Measurements from ENCODE around the gene L1TD1.
"Not testable (repeated sequence)": the region's sequence is repeated elsewhere in the genome, so short reads cannot be mapped to it uniquely, and the experiment has no call there.

Gene L1TD1, protein sequence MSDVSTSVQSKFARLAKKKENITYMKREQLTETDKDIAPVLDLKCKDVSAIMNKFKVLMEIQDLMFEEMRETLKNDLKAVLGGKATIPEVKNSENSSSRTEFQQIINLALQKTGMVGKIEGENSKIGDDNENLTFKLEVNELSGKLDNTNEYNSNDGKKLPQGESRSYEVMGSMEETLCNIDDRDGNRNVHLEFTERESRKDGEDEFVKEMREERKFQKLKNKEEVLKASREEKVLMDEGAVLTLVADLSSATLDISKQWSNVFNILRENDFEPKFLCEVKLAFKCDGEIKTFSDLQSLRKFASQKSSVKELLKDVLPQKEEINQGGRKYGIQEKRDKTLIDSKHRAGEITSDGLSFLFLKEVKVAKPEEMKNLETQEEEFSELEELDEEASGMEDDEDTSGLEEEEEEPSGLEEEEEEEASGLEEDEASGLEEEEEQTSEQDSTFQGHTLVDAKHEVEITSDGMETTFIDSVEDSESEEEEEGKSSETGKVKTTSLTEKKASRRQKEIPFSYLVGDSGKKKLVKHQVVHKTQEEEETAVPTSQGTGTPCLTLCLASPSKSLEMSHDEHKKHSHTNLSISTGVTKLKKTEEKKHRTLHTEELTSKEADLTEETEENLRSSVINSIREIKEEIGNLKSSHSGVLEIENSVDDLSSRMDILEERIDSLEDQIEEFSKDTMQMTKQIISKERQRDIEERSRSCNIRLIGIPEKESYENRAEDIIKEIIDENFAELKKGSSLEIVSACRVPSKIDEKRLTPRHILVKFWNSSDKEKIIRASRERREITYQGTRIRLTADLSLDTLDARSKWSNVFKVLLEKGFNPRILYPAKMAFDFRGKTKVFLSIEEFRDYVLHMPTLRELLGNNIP

DNA sequence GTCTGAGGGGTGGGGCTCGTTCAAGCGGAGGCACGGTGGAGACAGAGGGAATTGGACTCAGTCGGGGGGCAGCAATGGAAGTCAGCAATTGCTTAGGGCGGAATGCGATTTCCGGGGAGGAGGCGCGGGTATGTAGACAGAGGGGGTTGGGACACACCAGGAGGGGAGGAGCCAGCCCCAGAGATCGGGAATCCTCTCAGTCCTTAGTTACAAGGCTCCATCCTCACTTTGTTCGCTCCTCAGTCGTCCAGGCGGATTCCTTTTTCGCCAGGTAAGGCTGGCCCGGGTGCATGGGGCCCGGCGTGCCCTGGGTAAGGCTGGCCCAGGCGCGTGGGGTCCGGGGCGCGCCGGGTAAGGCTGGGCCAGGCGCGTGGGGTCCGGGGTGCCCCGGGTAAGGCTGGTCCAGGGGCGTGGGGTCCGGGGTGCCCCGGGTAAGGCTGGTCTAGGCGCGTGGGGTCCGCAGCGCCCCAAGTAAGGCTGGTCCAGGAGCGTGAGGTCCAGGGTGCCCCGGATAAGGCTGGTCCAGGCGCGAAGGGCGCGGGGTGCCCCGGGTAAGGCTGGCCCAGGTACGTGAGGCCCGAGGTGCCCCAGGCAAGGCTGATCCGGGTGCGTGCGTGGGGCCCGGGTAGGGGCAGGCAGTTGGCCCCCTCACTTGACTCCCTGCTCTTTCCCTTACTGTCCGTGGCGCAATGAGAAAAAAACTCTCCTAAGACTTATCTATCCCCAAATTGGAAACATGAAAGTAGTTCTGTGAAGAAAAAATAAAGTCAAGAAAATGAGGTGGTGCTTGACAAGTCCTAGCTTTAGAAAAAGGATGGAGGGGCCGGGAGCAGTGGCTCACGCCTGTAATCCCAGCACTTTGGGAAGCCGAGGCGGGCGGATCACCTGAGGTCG is at the start of gene L1TD1:
Gene L1TD1, plus strand, starts transcription at position 199 of the 894 bp plus-strand sequence. CDS start 11,780 bp downstream, outside the sequence.
- no peak for DNase-seq (ENCODE audit: low read depth in 2 of 2)

DNA sequence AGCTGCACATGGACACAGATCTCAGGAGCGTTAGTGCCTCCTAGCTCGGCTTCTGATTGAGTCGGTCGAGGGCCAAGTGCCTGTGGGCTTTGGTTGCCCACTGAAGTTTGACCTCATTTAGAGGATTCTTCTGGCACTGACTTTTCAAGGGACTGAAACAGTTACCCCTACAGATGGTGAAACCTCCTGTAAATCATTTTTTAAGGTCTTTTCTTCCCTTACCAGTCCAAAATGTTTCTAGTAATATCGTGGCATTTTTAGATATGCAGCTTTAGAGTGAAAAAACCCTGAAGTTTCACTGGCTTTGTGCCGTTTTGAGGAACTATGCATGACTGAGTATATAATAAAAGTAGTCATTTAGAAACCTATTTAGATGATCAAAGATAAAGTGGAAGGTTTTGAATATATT is 34.7 kb upstream of the L1TD1 start:
- DNase-seq (ENCODE audit: low read depth in 2 of 2): no peak

DNA sequence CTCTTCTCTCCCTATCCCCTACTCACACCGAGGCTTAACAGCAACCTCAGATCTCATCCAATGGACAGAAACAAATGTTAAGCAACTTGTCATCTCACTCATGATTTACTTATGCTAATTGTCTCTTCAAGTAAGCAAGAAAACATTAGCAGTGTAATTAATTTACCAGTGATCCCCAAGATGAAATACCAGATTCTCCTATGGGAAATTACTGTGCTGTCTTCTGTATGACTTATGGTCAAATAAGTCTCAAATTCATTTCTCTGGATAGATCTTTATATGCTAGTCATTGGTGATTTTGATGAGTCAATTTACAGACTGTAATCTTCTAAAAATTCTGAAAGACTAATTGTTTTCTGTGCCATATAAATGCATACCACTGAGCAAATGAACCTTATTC is 32.9 kb upstream of the L1TD1 start:
- no peak for DNase-seq (ENCODE audit: low read depth in 2 of 2)

DNA sequence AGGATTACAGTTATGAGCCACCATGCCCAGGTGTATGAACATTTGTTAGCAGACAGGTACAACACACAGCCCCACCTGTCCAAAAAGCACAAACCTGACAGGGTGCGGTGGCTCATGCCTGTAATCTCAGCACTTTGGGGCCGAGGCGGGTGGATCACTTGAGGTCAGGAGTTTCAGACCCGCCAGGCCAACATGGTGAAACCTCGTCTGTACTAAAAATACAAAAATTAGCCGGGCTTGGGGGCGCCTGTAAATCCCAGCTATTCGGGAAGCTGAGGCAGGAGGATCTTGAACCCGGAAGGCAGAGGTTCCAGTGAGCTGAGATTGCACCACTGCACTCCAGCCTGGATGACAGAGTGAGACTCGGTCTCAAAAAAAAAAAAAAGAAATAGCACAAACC is 24.3 kb upstream of the L1TD1 start:
- DNase-seq (ENCODE audit: low read depth in 2 of 2): not testable (repeated sequence)

DNA sequence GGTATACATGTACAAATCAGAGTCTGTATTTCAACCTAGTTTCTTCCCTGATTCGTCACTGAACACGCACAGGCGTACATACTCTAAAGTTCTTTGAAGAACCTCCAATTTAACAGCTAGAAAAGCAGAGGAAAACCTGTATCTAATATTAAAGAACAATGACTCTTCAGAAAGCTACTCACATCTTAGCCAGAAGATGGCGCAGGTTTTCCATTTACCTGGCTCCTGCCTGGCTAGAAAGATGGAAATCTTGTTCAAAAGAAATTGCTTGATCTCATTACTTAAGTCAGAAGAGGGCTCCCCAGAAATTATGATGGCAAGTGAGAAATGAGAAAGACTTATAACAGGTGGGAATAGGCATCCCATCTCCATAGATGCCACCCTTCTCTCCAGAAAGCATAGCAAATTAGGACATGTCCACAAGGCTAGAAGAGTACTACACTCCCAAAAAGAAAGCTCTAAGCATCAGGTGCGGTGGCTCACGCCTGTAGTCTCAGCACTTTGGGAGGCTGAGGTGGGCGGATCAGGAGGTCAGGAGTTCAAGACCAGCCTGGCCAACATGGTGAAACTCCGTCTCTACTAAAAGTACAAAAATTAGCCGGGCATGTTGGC is 19.0 kb upstream of the L1TD1 start:
- no peak for DNase-seq (ENCODE audit: low read depth in 2 of 2)

DNA sequence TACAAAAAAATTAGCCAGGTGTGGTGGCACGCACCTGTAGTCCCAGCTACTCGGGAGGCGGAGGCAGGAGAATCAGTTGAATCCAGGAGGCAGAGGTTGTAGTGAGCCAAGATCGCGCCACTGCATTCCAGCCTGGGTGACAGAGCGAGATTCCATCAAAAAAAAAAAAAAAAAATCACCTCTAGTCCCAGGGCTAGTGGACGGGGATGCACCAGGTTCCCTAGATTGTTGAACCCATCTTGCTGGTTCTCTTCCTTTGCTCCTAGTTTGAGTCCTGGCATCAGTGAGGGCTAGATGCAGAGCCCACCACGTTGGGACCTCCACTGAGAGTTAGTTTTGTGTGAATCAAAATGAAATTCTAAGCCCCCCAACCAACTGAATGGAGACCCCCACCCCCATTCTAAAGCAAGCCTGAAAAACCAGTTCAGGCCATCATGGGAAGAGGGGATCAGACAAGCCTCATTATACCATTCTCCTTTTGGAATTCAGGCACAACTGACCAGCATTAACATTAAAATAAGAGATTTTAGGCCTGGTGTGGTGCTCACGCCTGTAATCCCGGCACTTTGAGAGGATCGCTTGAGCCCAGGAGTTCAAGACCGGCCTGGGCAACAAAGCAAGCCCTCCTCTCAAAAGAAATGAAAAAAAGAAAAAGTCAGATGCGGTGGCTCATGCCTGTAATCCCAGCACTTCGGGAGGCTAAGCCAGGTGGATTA is 17.9 kb upstream of the L1TD1 start:
- no peak for DNase-seq (ENCODE audit: low read depth in 2 of 2)

DNA sequence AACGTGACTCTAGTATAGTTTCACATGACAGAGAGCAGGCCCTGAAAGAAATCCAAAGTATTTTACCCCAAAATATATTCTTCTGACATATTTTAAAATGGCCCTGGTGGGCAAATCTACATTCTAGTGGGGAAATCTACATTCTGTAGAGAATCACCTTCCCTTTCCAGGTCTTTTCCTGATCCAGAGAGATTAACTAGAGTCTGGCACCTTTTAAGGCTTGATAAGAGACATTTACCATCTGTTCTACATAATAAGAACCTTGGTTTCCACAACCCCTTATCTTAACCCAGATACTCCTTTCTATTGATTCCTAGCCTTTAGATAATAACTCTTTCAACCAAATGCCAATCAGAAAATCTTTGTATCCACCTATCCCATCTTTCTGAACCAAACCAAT is 17.0 kb upstream of the L1TD1 start:
- DNase-seq (ENCODE audit: low read depth in 2 of 2): no peak

DNA sequence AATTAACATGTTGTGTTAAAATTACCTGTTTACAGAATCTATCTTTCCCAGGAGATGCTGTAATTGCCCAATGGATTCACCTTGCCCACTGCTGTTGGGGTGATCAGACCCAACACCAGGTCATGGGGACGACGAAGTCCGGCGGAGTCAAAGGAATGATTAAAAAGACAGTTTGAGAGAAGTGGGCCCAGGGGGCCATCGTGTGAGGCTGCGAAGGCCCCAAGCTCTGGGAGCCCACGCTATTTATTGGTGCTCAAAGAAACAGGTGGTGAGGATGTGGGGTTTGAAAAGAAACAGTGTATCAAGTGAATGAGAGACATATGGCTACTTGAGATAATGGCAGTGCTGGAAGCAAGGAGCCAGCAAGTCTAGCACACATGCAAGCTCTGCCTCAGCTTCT is 16.3 kb upstream of the L1TD1 start:
- DNase-seq (ENCODE audit: low read depth in 2 of 2): no peak

DNA sequence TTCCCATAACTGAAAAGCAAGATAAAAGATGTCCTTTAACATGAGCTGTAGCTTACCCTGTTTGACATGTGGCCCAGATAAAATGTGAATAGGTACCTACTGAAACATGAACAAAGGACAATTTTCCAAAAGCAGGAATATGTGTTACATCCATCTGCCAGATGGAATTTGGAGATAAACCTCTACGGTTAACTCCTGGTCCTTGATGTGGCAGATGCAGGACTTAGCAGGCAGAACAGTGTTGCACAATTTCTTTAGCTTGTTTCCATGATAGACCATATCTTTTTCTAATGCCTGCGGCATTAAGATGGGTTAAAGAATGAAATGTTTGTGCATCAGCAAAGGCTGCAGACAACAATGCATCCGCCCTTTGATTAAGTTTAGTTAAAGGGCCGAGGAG is 14.6 kb upstream of the L1TD1 start:
- DNase-seq (ENCODE audit: low read depth in 2 of 2): not testable (repeated sequence)

DNA sequence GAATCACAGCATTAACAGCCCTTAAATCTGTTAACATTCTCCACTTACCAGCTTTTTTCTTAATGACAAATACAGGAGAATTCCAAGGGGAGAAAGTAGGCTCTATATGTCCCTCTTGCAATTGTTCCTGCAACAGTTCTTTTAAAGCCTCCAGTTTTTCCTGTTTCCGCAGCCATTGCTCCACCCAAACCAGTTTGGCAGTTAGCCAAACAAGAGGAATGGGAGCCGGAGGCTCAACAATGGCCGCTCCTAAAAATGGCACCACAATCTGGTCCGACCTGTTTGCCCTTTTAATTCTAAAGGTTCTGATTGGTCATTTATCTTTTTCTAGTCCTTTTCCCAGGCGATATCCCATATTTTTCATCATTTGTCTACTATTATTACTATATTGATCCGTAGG is 14.0 kb upstream of the L1TD1 start:
- no peak for DNase-seq (ENCODE audit: low read depth in 2 of 2)

DNA sequence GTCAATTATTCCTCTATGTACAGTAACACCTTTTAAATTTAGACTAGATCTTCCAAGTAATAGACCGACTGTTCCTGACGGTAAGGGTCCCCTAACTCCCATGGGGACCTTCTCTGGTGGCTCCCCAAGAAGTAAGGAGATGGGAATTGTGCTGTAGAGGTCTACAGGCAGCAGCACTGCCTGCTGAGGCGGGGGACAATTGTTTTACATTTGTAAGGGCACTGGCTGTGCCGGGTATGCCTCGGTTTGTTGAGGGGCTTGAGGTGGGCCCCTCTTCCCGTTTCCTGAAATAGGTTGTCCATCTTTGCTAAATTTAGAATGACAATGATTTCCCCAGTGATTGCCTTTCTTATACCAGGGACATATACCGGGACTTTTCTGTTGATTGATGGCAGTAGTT is 13.1 kb upstream of the L1TD1 start:
- DNase-seq (ENCODE audit: low read depth in 2 of 2): no peak

DNA sequence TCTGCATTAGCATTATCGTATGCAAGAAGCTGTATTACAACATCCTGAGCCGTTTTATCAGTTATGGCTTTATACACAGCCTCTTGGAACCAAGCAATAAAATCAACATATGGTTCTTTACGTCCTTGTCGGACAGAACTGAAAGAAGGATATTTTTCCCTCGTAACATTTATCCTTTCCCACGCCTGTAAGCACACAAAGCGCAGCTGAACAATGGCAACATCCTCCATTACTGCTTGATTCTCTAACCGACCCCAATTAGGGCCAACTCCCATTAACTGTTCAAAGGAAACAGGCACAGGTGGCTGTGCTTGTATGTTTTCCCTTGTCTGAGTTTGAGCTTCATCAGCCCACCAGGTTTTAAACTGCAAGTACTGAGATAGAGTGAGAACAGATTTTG is 12.5 kb upstream of the L1TD1 start:
- DNase-seq (ENCODE audit: low read depth in 2 of 2): not testable (repeated sequence)

DNA sequence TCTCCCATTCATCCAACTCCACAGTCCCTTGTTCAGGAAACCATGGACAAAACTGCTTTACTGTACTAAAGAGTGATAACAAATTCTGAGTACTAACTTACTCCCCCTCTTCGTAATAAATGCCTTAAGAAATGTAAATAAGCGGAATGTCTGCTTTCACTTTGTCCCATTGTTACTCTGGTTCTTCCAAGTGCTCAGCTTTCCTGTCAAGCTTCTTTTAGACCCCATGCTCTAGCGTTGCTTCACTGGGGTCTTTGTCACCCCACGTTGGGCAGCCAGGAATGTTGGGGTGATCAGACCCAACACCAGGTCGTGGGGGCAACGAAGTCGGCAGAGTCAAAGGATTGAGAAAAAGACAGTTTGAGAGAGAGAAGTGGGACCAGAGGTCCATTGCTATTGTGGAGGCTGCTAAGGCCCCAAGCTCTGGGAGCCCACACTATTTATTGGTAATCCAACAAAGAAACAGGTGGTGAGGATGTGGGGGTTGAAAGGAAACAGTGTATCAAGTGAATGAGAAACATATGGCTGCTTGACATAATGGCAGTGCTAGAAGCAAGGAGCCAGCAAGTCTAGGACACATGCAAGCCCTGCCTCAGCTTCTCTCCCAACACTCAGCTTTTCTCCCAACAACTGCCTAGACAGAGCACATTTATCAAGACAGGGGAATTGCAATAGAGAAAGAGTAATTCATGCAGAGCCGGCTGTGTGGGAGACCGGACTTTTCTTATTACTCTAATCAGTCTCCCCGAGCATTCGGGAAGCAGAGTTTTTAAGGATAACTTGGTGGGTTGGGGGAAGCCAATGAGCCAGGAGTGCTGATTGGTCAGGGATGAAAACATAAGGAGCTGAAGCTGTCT is 11.3 kb upstream of the L1TD1 start:
- DNase-seq (ENCODE audit: low read depth in 2 of 2): not testable (repeated sequence)

DNA sequence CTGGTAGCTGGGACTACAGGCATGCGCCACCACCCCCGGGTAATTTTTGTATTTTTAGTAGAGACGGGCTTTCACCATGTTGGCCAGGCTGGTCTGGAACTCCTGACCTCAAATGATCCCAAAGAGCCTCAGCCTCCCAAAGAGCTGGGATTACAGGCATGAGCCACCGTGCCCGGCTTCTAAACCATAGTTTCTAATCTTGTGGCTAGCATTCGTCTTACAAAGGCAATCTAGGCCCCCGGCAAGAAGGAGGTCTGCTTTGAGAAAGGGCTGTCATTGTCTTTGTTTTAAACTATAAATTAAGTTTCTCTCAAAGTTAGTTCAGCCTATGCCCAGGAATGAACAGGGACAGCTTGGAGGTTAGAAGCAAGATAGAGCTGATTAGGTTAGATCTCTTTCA is 10.3 kb upstream of the L1TD1 start:
- DNase-seq (ENCODE audit: low read depth in 2 of 2): no peak

DNA sequence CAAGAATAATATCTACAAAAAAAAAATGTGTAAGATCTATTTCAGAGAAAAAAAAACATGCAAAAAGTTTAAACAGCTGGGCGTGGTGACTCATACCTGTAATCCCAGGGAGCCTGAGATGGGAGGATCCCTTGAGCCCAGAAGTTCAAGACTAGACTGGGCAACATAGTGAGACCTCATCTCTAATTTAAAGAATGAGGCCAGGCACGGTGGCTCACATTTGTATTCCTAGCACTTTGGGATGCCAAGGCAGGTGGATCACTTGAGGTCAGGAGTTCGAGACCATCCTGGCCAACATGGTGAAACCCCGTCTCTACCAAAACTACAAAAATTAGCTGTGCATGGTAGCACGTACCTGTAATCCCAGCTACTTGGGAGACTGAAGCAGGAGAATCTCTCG is 9.4 kb upstream of the L1TD1 start:
- not testable (repeated sequence) for DNase-seq (ENCODE audit: low read depth in 2 of 2)

DNA sequence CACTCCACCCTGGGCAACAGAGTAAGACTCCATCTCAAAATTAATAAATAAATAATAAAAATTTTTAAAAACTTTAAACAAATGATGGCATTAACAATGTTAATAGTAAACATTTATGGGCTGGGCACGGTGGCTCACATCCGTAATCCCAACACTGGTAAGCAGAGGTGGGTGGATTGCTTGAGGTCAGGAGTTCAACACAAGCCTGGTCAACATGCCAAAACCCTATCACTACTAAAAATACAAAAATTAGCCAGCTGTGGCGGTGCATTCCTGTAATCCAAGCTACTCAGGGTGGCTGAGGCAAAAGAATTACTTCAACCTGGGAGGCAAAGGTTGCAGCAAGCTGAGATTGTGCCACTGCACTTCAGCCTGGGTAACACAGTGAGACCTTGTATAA is 9.0 kb upstream of the L1TD1 start:
- DNase-seq (ENCODE audit: low read depth in 2 of 2): no peak

DNA sequence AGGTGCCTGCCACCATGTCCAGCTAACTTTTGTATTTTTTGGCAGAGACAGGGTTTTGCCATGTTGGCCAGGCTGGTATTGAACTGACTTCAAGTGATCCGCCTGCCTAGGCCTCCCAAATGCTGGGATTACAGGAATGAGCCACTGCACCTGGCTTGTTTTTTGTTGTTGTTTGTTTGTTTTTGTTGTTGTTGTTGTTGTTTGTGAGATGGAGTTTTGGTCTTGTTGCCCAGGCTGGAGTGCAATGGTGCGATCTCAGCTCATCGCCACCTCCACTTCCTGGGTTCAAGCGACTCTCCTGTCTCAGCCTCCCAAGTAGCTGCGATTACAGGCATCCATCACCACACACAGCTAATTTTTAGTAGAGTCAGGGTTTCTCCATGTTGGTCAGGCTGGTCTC is 7.1 kb upstream of the L1TD1 start:
- no peak for DNase-seq (ENCODE audit: low read depth in 2 of 2)

DNA sequence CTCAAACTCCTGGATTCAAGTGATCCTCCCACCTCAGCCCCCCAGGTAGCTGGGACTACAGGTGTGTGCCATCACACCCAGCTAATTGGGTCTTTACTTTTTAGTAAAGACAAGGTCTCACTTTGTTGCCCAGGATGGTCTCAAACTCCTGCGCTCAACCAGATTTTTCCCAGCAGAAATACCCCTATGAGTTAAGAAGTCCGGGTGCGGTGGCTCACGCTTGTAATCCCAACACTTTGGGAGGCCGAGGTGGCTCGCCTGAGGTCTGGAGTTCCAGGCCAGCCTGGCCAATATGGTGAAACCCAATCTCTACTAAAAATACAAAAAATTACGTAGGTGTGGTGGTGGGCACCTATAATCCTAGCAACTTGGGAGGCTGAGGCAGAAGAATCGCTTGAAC is 6.5 kb upstream of the L1TD1 start:
- DNase-seq (ENCODE audit: low read depth in 2 of 2): no peak

DNA sequence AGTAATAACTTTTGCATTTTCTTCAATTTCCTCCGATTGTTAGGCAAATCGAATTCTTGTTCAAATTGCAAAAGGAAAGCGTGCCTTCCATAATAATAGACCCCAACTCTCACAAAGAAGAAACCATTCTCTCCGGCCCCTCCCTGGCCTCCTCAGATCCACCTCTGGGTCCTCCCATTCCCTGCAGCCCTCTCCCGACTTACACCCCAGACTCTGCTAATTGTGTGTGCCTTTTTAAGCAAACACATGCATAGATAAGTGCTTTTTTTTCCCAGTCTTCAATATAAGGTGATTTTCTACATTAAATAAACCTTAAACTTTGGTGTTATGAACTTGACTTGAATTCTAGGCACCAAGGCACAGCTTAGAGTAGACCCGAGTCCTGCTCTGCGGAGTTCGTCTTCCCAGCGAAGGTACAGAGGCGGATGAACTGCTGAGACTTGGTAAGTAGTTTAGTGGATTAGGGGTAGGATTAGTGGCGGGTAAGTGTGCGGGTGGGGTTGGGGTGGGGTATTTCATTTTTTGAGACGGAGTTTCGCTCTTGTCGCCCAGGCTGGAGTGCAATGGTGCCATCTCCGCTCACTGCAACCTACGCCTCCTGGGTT is 1.5 kb downstream of the L1TD1 start:
- no peak for DNase-seq (ENCODE audit: low read depth in 2 of 2)
